ENCODE results near the gene RUVBL1.

DNA sequence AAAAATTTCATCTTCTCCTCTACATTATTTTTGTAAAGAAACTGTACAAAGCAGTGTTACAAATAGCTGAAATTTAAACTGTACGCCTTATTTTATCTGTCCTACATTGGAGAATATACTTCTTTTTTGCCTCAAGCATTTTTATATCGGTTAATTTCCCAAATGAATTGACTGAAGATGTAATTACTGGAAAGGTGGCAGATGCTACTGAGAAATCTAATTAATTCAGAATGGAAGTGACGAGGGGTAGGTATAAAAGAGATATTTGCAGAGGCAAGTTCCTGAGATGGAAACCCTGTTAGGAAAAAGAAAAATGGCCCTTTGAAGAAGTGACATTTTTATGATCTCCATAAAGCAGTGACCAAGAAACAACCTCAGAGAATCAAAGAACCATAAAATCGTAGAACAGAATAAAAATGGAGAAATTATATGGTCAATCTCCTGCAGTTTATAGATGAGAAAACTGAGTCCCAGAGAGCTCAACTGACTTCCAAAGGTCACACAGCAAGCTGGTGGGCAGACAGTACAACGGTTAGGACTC is 20.4 kb downstream of the RUVBL1 start:
- no peak for TF ChIP-seq POLR2A (IDR thresholded peaks at IDR 0.05)
- TF ChIP-seq, protein P1, sequence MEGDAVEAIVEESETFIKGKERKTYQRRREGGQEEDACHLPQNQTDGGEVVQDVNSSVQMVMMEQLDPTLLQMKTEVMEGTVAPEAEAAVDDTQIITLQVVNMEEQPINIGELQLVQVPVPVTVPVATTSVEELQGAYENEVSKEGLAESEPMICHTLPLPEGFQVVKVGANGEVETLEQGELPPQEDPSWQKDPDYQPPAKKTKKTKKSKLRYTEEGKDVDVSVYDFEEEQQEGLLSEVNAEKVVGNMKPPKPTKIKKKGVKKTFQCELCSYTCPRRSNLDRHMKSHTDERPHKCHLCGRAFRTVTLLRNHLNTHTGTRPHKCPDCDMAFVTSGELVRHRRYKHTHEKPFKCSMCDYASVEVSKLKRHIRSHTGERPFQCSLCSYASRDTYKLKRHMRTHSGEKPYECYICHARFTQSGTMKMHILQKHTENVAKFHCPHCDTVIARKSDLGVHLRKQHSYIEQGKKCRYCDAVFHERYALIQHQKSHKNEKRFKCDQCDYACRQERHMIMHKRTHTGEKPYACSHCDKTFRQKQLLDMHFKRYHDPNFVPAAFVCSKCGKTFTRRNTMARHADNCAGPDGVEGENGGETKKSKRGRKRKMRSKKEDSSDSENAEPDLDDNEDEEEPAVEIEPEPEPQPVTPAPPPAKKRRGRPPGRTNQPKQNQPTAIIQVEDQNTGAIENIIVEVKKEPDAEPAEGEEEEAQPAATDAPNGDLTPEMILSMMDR (IDR thresholded peaks at IDR 0.05): no peak

Measured in lower leg skin (tissue), 3 donors.